HG03432 (cell line): ENCODE measurements around the gene MSI2.

ENCODE experiments used
- ATAC-seq: cut with Tn5 transposase; IDR thresholded peaks from one replicate; pipeline ENCODE4 v1.9.1; 2021; ENCODE audit warnings: mild to moderate bottlenecking, moderate library complexity; ENCODE audit not compliant: unreplicated experiment

MSI2 gene

GRCh38 chr17:57406981-57407286 is 150.6 kb downstream of the MSI2 start:
- ATAC-seq: no peak

GRCh38 chr17:57407287-57408070 is 151.2 kb downstream of the MSI2 start:
- ATAC-seq: no peak

DNA sequence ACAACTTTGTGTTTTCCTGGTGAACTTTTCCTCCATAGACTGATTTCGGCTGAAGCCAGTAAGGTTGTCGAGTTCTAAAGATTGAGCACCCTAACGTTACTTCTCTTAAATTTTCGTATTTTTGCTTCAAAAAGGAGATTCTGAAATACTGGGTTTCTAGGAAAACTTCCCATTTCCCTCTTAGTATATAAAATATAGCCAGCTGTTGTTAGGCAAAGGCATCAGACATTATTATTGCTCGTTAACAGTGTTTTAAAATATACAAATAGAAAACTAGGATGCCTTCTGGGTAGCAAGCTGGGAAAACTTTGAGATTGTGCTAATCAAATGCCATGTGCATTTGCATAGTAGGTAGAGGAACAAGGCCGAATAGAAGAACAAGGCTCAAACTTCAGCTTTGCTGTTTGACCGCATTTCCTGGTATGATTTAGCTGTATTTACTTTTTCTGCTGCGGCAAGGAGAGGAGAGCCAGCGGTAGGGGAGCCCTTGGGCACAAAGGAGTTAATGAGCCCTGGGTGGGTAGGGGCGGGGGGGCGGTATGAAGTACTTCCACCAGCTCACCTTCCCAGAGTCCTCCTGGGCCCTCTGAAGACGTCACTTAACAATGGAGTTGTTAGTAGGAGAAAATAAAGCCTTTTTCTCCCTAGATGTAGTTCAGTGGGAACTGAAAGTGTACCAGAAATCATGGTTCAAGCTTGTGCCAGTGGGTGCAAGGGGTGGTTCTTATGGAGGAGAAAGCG is 151.9 kb downstream of the MSI2 start:
- ATAC-seq: peak; percentile 77

DNA sequence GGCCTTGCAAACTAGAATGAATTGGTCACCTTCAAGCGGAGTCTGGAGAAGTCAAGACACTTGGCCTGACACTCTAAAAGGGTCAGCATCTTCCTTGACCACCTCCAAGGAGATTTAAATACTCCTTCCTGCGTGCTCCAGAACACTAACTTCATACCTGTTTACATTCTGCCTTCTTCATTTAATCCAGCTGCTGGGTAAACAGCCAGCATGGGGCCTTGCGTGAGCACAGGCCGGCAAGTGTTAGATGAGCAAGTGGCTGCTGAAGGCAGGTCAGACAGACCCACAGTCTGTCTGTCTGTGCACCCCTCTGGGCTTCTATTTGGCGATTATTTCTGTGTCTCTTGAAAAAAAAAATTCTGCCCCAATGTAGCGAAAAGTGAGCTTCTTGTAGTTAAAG is 153.8 kb downstream of the MSI2 start:
- ATAC-seq: no peak

DNA sequence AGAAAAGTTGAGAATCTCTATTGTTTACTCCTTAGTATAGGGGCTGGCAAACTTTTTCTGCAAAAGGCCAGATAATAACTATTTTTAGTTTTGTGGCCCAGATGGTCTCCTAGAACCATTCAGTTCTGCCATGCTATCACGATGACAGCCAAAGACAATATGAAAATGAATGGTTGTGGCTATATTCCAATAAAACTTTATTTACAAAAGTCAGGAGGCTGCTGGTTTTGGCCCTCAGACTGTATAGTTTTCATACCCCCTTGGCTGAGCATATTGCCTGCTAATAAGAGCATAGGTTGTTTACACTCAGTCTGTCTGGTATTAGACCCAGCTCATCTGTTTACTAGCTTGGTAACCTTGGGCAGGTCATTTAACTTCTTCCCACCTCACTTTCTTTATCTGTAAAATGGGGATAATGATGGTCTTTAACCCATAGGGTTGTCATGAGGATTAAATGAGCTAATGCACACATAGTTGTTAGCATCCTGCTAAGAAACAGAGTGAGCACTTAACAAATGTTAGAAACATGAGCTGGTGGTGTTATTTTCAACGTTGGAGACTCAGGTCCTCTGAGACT is 156.3 kb downstream of the MSI2 start:
- ATAC-seq: no peak

DNA sequence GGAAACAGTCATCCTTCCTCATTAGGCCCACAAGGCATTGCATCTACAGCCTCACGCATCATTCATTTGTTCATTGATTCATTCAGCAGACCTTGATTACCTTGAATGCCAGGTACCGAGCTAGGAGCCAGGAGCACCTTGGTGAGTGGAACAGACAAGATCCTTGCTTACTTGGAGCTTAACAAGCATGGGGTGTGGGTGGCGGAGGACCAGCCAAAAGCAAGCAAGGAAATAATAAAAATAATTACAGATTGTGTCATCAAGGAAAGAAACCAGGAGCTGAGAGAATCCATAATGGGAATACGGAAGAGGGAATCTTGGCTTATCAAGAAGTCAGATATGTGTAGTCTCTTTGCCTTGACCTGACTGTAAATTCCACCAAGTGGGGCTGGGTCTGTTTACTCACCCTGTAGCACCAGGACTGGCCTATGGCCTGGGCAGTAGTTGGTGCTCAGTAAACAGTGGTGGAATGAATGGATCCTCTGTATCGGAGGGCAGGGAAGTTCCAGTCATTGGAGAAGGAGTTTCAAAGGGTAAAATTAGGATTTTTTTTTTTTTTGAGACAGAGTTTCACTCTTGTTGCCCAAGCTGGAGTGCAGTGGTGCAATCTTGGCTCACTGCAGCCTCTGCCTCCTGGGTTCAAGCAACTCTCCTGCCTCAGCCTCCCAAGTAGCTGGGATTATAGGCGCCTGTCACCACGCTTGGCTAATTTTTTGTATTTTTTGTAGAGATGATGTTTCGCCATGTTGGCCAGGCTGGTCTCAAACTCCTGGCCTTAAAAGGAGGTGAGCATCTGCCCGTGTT is 157.7 kb downstream of the MSI2 start:
- no peak for ATAC-seq

GRCh38 chr17:57415751-57416207 is 159.5 kb downstream of the MSI2 start:
- no peak for ATAC-seq

GRCh38 chr17:57416369-57416768 is 160.0 kb downstream of the MSI2 start:
- ATAC-seq: no peak

GRCh38 chr17:57417956-57418355 is 161.6 kb downstream of the MSI2 start:
- ATAC-seq: no peak

GRCh38 chr17:57418463-57419246 is 162.3 kb downstream of the MSI2 start:
- no peak for ATAC-seq

DNA sequence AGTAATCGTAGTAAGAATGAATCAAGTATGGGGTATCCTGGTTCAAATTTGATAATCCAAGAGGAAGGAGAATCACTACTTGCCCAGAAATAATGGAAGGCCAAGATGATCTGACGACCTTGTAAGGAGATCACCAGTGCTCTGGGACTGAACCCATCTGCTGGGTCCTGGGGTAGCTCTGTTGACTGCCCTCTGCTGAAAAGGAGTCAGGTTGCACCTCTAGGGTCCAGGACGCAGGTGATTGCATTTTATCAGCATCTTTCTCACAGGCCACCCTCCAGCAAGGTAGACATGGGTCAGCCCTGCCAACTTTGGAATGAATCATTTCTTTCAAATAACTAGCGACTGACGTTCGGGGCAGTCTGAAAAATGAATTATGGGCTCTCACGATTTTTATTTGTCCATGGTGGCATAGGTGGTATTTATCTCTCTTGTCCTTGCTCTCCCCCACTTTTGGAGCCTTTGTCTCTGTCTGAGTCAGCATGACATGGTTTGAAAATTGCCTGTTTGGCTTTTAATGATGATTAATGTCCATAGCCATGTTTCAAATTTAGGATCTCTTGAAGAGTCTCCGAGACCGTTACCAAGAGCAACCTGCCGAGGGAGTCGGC is 163.7 kb downstream of the MSI2 start:
- ATAC-seq: no peak

GRCh38 chr17:57420734-57421717 is 164.7 kb downstream of the MSI2 start:
- ATAC-seq: no peak

DNA sequence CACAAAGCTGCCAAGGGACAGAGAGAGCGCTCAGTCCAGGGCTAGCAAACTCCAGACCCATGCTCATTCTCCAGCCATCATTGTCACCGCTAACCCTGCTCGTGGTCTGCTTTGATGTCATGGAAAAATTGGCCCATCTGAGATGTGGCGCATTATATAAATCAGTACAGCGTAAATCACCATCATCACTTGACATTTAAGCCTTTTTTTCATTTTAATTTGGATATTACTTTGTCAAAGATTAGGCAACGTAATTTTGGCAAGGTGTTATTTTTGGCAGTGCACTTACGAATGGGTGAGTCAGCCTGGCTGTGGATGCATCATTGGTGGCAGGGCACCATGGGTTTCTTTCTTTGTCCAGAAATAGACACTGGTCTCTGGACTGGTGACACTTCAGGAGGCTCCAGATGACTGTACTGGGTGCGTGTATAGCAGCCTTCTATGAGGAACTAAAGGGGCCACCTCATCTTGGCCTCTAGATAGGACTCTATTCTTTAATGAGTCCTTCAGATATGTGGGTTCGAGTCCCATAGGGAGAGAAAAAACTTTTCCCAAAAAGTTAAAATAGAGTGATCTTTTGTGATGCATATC is 166.3 kb downstream of the MSI2 start:
- ATAC-seq: peak; percentile 80

DNA sequence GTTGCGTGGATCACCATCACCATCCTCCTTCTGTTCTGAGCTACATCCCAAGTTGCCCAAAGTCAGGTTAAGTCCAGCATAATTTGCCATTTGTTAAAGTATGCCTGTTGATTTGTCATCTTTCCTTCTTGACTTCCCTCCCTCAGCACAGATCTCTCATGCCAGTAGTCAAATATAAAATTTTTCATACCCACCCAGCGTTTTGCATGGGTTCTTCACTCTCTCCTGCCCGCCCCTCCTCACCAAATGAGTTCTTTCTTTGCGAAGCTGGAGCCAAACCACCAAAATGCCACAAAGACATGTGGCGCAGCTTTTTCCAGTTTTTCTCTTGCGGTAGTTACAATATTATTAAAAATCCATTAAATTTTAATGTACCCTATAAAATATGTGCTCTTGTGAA is 167.2 kb downstream of the MSI2 start:
- no peak for ATAC-seq

GRCh38 chr17:57424273-57424672 is 167.9 kb downstream of the MSI2 start:
- no peak for ATAC-seq

DNA sequence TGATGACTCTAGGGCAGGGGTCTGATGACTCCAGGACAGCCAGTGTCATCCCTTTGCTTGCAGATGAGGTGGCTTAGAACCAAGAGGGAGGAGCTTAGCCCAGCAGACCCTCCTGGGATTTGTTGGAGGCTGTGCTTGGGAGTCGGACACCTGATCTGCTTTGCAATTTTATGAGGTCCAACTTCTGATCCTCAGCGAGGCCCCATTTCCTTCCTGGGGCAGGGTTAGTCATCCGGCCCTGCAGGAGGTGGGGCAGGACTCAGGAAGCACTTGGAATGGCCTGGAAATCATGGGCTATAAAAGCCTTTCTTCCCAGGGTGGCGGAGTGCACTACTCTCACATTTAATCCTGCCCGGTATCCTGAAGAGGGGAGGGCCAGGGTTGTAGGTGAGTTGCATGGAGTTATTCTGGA is 168.5 kb downstream of the MSI2 start:
- ATAC-seq: no peak

DNA sequence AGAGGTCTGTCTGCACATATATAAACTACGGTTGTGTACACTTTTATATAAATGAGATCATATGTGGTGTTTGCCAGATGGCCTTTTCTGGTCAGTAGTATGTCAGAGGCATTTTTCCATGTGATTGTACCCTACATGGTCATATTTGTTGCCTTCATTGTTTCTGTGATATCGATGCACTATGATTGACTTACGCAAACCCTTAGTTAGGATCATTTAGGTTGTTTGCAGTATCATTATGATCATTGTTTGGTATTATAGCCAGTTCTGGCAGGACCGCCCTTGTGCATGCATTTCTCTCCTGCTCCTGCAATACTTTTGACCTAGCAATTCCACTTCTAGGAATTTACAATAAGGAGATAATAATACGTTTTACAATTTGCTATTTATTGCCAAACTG is 169.1 kb downstream of the MSI2 start:
- no peak for ATAC-seq
